T47D (cell line): ENCODE measurements around the gene GBA3.

Experiments used
- DNase-seq, 2 experiments: peaks; one replicate each; pipeline versions ENCODE4 v3.0.0 to v3.0.0-alpha.2; 2011 to 2012; ENCODE audit warnings: low read depth in 1 of 2, low spot score in 1 of 2
- JUND ChIP-seq: IDR thresholded peaks from 2 replicates; pipeline ENCODE4 v1.6.1; 2012; ENCODE audit warnings: low read depth
- in situ Hi-C: cut with HindIII; loops from 2 replicates; pipeline ENCODE4 v1.10.0; 2016; ENCODE audit warnings: low sequenced_read_pairs, low pct_unique_long_range_greater_than_20kb

The GBA3 gene

GRCh38 chr4:22754116-22754515, 61.4 kb downstream of the GBA3 start:
- no peak for TF ChIP-seq JUND
- DNase-seq = no peak
- in situ Hi-C loops = no loop called here

GRCh38 chr4:22762548-22762947, 69.8 kb downstream of the GBA3 start:
- no peak for TF ChIP-seq JUND
- in situ Hi-C loops = no loop called here
- DNase-seq = no peak

- no peak for TF ChIP-seq JUND
- no peak for DNase-seq
- in situ Hi-C loops = no loop called here
These were observed 71.4 kb downstream of the GBA3 start for GRCh38 chr4:22764183-22764582.

- TF ChIP-seq JUND = no peak
- DNase-seq = no peak
- in situ Hi-C loops = no loop called here
These were observed 73.3 kb downstream of the GBA3 start for GRCh38 chr4:22766068-22766467.

- in situ Hi-C loops = no loop called here
- DNase-seq = peak in 1 of 2 experiments; percentile 38
- TF ChIP-seq JUND = no peak
These were observed 85.9 kb downstream of the GBA3 start for GRCh38 chr4:22778547-22779163.

GRCh38 chr4:22780317-22780716, 87.6 kb downstream of the GBA3 start:
- TF ChIP-seq JUND = no peak
- no peak for DNase-seq
- in situ Hi-C loops = no loop called here

- TF ChIP-seq JUND = no peak
- no peak for DNase-seq
- in situ Hi-C loops = no loop called here
These were observed 88.1 kb downstream of the GBA3 start for GRCh38 chr4:22780797-22781196.

GRCh38 chr4:22787753-22788375, 95.1 kb downstream of the GBA3 start:
- no peak for TF ChIP-seq JUND
- in situ Hi-C loops = no loop called here
- DNase-seq = no peak

GRCh38 chr4:22790631-22791030, 97.9 kb downstream of the GBA3 start:
- no peak for DNase-seq
- no peak for TF ChIP-seq JUND
- in situ Hi-C loops = no loop called here

GRCh38 chr4:22794732-22795131, 102.0 kb downstream of the GBA3 start:
- in situ Hi-C loops = no loop called here
- TF ChIP-seq JUND = no peak
- no peak for DNase-seq

- no peak for TF ChIP-seq JUND
These were observed 108.7 kb downstream of the GBA3 start for GRCh38 chr4:22801391-22801790.

GRCh38 chr4:22802876-22803275, 110.1 kb downstream of the GBA3 start:
- no peak for DNase-seq
- TF ChIP-seq JUND = no peak
- in situ Hi-C loops = no loop called here

More at GRCh38 chr4:22801391-22801790, 108.7 kb downstream of the GBA3 start:
- in situ Hi-C loops = no loop called here
- no peak for DNase-seq

- in situ Hi-C loops = no loop called here
- no peak for DNase-seq
- no peak for TF ChIP-seq JUND
These were observed 110.8 kb downstream of the GBA3 start for GRCh38 chr4:22803512-22803911.

GRCh38 chr4:22814906-22815305, 122.2 kb downstream of the GBA3 start:
- in situ Hi-C loops = no loop called here
- DNase-seq = no peak
- no peak for TF ChIP-seq JUND
